GM12878 (cell line): ENCODE results near the gene LRRC56. TPM values are rescaled to one million over a fixed set of nuclear protein-coding genes. Genes with fewer than 3 reads are reported as not detected.

Experiments
- ATF2 ChIP-seq: IDR thresholded peaks from 2 replicates; pipeline ENCODE4 v1.6.1; 2012; ENCODE audit warnings: low read length, inconsistent platforms
- BACH1 ChIP-seq: fragments of 450-650 bp; IDR thresholded peaks from 2 replicates; pipeline ENCODE4 v1.6.1; 2017; ENCODE audit warnings: mild to moderate bottlenecking, borderline replicate concordance
- BHLHE40 ChIP-seq, 2 experiments: fragments of 450-650 bp in 1 of 2; IDR thresholded peaks; 2 replicates each; pipeline ENCODE4 v1.6.1; 2011 to 2017; ENCODE audit warnings: low read depth in 2 of 2, borderline replicate concordance in 1 of 2, improper control_type of control experiment in 1 of 2, low read length in 1 of 2, mild to moderate bottlenecking in 1 of 2
- EP300 ChIP-seq, 2 experiments: fragments of 150-350 bp in 1 of 2; IDR thresholded peaks; 2 replicates each; pipeline ENCODE4 v1.6.1; 2011 to 2012; ENCODE audit warnings: low read depth in 2 of 2, low read length in 2 of 2, borderline replicate concordance in 1 of 2, improper control_type of control experiment in 1 of 2, inconsistent platforms in 1 of 2; ENCODE audit not compliant: control insufficient read depth in 1 of 2
- KDM1A ChIP-seq: fragments of 200-600 bp; sonication (generic); IDR thresholded peaks from 2 replicates; pipeline ENCODE4 v1.6.1; 2016; ENCODE audit warnings: borderline replicate concordance
- KLF5 ChIP-seq: fragments of 450-650 bp; IDR thresholded peaks from 2 replicates; pipeline ENCODE4 v1.6.1; 2014; ENCODE audit warnings: mild to moderate bottlenecking; ENCODE audit not compliant: partially characterized antibody
- NFYB ChIP-seq: IDR thresholded peaks from 2 replicates; pipeline ENCODE4 v1.6.1; 2011; ENCODE audit warnings: low read depth, mild to moderate bottlenecking, low read length, improper control_type of control experiment, moderate library complexity; ENCODE audit not compliant: insufficient read depth
- NKRF ChIP-seq: fragments of 450-650 bp; conservative IDR thresholded peaks from 2 replicates; pipeline ENCODE4 v1.6.1; 2017; ENCODE audit warnings: mild to moderate bottlenecking, moderate library complexity
- NR2C2 ChIP-seq: IDR thresholded peaks from 2 replicates; pipeline ENCODE4 v1.6.1; 2011; ENCODE audit warnings: borderline replicate concordance, low read depth; ENCODE audit not compliant: control insufficient read depth, insufficient read length
- NRF1 ChIP-seq: conservative IDR thresholded peaks from 2 replicates; pipeline ENCODE4 v1.6.1; 2011; ENCODE audit warnings: mild to moderate bottlenecking, low read depth, low read length, improper control_type of control experiment
- POLR2A ChIP-seq: IDR thresholded peaks from 2 replicates; pipeline ENCODE4 v1.6.1; 2011; ENCODE audit warnings: low read depth, mild to moderate bottlenecking, low read length
- RCOR1 ChIP-seq: conservative IDR thresholded peaks from 2 replicates; pipeline ENCODE4 v1.6.1; 2012; ENCODE audit warnings: low read depth, low read length, improper control_type of control experiment
- RELA ChIP-seq: fragments of 450-650 bp; IDR thresholded peaks from 2 replicates; pipeline ENCODE4 v1.8.0; 2014; ENCODE audit warnings: borderline replicate concordance; ENCODE audit not compliant: partially characterized antibody
- RUNX3 ChIP-seq: IDR thresholded peaks from 2 replicates; pipeline ENCODE4 v1.6.1; 2012; ENCODE audit warnings: low read length, inconsistent platforms
- SIN3A ChIP-seq: IDR thresholded peaks from 2 replicates; pipeline ENCODE4 v1.6.1; 2012; ENCODE audit warnings: low read depth, low read length, improper control_type of control experiment
- SREBF2 ChIP-seq: IDR thresholded peaks from 2 replicates; pipeline ENCODE4 v1.6.1; 2012; ENCODE audit warnings: mild to moderate bottlenecking, low read length
- SUZ12 ChIP-seq: fragments of 200-600 bp; sonication (generic); IDR thresholded peaks from one replicate; pipeline ENCODE4 v1.6.1; 2018; ENCODE audit warnings: antibody characterized with exemption, mild to moderate bottlenecking; ENCODE audit not compliant: unreplicated experiment
- ZNF207 ChIP-seq: fragments of 450-650 bp; IDR thresholded peaks from 2 replicates; pipeline ENCODE4 v1.6.1; 2014; ENCODE audit warnings: antibody characterized with exemption, mild to moderate bottlenecking, borderline replicate concordance
- ZNF217 ChIP-seq: fragments of 450-650 bp; IDR thresholded peaks from 2 replicates; pipeline ENCODE4 v1.6.1; 2017; ENCODE audit warnings: antibody characterized with exemption, mild to moderate bottlenecking
- ZNF622 ChIP-seq: fragments of 450-650 bp; IDR thresholded peaks from 2 replicates; pipeline ENCODE4 v1.6.1; 2017; ENCODE audit warnings: mild to moderate bottlenecking, inconsistent platforms
- ZSCAN29 ChIP-seq: fragments of 450-650 bp; IDR thresholded peaks from 2 replicates; pipeline ENCODE4 v1.6.1; 2017; ENCODE audit warnings: mild to moderate bottlenecking, moderate library complexity
- polyA plus RNA-seq, 11 experiments: library from polyadenylated mRNA; depleted of rRNA in 4 of 11; unstranded in 6 of 11; stranded (reverse) in 5 of 11; fragments of >200 nt; fragmentation: Nextera tagmentation in 4 of 11; fragmentation: Illumina TruSeq in 1 of 11; extraction: Ambion mirVana in 4 of 11; extraction: Trizol in 1 of 11; gene quantifications; 1 replicate in 1 of 11; 2 replicates in 10 of 11; pipeline versions ENCODE4 v1.2.1 to v1.2.3, GENCODE V29; 2011 to 2016; ENCODE audit warnings: inconsistent platforms in 2 of 11, missing spikeins in 2 of 11, low read depth in 1 of 11
- total RNA-seq, 4 experiments: library from RNA; depleted of rRNA in 3 of 4; stranded (reverse); fragments of >200 nt in 3 of 4; fragmentation: Illumina TruSeq in 1 of 4; extraction: Trizol in 1 of 4; gene quantifications; 2 replicates each; pipeline versions ENCODE4 v1.2.1 to v1.2.3, GENCODE V29; 2013 to 2021
- TF ChIP-seq, protein P1 (sequence below): IDR thresholded peaks from 2 replicates; pipeline ENCODE4 v1.6.1; 2011; ENCODE audit warnings: low read depth, mild to moderate bottlenecking, low read length, moderate library complexity, borderline replicate concordance; ENCODE audit errors: extremely low read depth
- TF ChIP-seq, protein P2 (sequence below): fragments of 450-650 bp; IDR thresholded peaks from 2 replicates; pipeline ENCODE4 v1.6.1; 2017; ENCODE audit warnings: low read depth, mild to moderate bottlenecking, moderate library complexity
- TF ChIP-seq, protein P3 (sequence below): fragments of 450-650 bp; IDR thresholded peaks from 2 replicates; pipeline ENCODE4 v1.6.1; 2014; ENCODE audit warnings: mild to moderate bottlenecking

LRRC56 gene
- total and polyA plus RNA-seq, 10 of the 15 experiments (the other 5 are each of a cell fraction or from before 2014, with no cell fraction given), result 0.02 to 1.9 (median 0.75) TPM; not detected in 1

DNA sequence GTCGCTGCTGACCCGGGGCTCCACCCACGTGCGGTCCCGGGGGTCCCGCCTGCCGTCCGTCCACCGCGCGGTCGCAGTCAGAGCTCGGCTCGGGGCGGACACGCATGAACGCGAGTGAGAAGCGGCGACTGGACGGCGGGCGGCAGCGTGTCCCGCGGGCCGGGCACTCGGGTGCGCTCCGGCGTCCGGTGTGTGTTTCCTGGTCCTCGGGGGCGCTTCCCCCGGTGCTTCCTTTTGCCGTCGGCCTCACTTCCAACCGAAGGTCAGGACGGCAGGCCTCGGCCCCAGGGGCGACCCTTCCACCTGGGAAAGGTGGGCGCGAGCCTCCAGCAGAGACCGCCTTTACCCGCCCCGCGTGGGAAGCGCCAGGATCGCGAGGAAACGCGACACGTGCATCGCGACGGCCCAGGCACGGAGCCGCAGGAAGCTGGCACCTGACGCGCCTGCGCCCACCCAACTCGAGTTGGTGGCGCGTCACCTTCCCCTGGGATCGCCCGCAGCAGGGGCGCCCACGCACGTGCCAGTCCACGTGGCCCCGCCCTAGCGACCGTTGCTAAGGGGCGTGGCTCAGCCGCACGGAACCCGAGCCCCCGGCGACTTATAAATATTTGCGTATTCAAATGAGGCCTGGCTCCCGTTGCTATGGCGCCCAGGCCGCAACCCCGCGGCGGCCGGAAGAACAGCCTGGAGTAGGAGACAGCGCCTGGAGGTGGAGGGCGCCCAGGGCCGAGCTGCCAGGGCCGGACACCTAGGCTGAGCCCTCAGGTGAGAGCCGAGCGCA is at the start of gene LRRC56 (continued):
- TF ChIP-seq, protein P1, sequence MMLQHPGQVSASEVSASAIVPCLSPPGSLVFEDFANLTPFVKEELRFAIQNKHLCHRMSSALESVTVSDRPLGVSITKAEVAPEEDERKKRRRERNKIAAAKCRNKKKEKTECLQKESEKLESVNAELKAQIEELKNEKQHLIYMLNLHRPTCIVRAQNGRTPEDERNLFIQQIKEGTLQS, result peak; percentile 65; the same call in 1 of the 2 replicates
- TF ChIP-seq ZSCAN29 (no peak), SUZ12 (no peak), KDM1A (no peak), ZNF207 (peak; percentile 66; the same call in 1 of the 2 replicates), NKRF (peak; percentile 9; the same call in 1 of the 2 replicates), RCOR1 (0 out of 2 replicates have a peak, but pooled peaks have one; percentile 35), EP300 (IDR thresholded peaks at IDR 0.05; ENCODE audit: borderline replicate concordance in 1 of 2, control insufficient read depth in 1 of 2, low read depth in 2 of 2, low read length in 2 of 2) (peak in 1 of 2 experiments; percentile 31; a peak in 1 of 4 replicates), RELA (peak; percentile 78), NFYB (no peak), ZNF217 (0 out of 2 replicates have a peak, but pooled peaks have one; percentile 40), ZNF622 (no peak), RUNX3 (peak; percentile 42; the same call in 1 of the 2 replicates), BHLHE40 (IDR thresholded peaks at IDR 0.05; ENCODE audit: borderline replicate concordance in 1 of 2, low read depth in 2 of 2, low read length in 1 of 2) (peak; percentile 100), NRF1 (no peak), ATF2 (no peak), POLR2A (peak; percentile 75), NR2C2 (no peak), SREBF2 (no peak), BACH1 (peak; percentile 99), KLF5 (peak; percentile 50), SIN3A (peak; percentile 75; the same call in 1 of the 2 replicates)
- TF ChIP-seq, protein P2, sequence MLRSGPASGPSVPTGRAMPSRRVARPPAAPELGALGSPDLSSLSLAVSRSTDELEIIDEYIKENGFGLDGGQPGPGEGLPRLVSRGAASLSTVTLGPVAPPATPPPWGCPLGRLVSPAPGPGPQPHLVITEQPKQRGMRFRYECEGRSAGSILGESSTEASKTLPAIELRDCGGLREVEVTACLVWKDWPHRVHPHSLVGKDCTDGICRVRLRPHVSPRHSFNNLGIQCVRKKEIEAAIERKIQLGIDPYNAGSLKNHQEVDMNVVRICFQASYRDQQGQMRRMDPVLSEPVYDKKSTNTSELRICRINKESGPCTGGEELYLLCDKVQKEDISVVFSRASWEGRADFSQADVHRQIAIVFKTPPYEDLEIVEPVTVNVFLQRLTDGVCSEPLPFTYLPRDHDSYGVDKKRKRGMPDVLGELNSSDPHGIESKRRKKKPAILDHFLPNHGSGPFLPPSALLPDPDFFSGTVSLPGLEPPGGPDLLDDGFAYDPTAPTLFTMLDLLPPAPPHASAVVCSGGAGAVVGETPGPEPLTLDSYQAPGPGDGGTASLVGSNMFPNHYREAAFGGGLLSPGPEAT, result no peak
- TF ChIP-seq, protein P3, sequence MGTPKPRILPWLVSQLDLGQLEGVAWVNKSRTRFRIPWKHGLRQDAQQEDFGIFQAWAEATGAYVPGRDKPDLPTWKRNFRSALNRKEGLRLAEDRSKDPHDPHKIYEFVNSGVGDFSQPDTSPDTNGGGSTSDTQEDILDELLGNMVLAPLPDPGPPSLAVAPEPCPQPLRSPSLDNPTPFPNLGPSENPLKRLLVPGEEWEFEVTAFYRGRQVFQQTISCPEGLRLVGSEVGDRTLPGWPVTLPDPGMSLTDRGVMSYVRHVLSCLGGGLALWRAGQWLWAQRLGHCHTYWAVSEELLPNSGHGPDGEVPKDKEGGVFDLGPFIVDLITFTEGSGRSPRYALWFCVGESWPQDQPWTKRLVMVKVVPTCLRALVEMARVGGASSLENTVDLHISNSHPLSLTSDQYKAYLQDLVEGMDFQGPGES, result peak; percentile 8; the same call in 1 of the 2 replicates
